Jurkat, Clone E6-1 (cell line): Measurements from ENCODE around the gene FOXK2.
A peak's percentile ranks its signal among the peaks of the same experiment; 100 is the strongest.
"Not testable (repeated sequence)": the region's sequence is repeated elsewhere in the genome, so short reads cannot be mapped to it uniquely, and the experiment has no call there.

ENCODE experiments used
- DNase-seq: peaks from one replicate; pipeline ENCODE4 v3.0.0-alpha.2; 2011; ENCODE audit warnings: low read depth, low spot score
- H3K4me3 ChIP-seq: 2 replicates; pipeline ENCODE4 v1.5.1; 2011; ENCODE audit warnings: mild to moderate bottlenecking, low read length, control low read depth, moderate library complexity

Gene FOXK2

DNA sequence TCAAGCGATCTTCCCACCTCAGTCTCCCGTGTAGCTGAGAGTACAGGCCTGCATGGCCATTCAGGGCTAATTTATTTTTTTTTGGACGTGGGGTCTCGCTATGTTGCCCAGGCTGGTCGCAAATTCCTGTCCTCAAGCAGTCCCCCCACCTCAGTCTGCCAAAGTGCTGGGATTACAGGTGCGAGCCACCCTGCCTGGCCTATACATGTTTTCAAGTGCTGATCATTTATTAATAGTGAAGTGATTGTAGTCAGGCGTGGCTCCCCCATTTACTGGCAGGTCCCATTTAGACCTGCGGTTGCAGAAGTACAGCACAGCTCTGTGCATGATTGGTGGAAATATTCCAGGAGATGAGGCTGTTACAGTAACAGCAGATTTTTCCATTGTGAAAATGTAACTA is 8.4 kb downstream of the FOXK2 start:
- DNase-seq, result no peak
- no peak overlapping the region for H3K4me3 ChIP-seq

GRCh38 chr17:82528484-82529265 is 9.1 kb downstream of the FOXK2 start:
- no peak overlapping the region for H3K4me3 ChIP-seq
- DNase-seq, result no peak

GRCh38 chr17:82529914-82530300 is 10.4 kb downstream of the FOXK2 start:
- DNase-seq, result no peak
- H3K4me3 ChIP-seq, result no peak overlapping the region

DNA sequence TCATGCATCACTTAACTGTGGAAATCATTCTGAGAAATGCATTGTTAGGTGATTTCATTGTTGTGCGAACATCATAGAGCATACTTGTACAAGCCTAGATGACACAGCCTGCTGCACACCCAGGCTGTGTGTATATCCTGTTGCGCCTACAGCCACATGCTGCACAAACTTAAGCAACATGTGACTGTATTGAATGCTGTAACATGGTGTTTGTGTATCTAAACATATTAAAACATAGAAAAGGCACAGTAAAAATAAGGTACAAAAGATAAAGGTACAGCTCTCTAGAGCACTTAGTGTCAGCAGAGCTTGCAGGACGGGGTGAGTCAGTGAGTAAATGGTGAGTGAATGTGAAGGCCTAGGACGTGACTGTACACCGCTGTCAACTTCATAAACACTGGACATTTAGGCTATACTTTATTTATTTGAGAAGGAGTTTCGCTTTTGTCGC is 11.9 kb downstream of the FOXK2 start:
- DNase-seq, result no peak
- H3K4me3 ChIP-seq, result no peak overlapping the region

GRCh38 chr17:82534401-82534812 is 14.9 kb downstream of the FOXK2 start:
- DNase-seq, result no peak
- no peak overlapping the region for H3K4me3 ChIP-seq

GRCh38 chr17:82536512-82537201 is 17.1 kb downstream of the FOXK2 start:
- DNase-seq, result no peak

GRCh38 chr17:82537228-82537627 is 17.7 kb downstream of the FOXK2 start:
- not testable (repeated sequence) for H3K4me3 ChIP-seq, DNase-seq

More at GRCh38 chr17:82536512-82537201, 17.1 kb downstream of the FOXK2 start:
- no peak overlapping the region for H3K4me3 ChIP-seq

- not testable (repeated sequence) for H3K4me3 ChIP-seq, DNase-seq
Measured at GRCh38 chr17:82539076-82539475, 19.5 kb downstream of the FOXK2 start.

DNA sequence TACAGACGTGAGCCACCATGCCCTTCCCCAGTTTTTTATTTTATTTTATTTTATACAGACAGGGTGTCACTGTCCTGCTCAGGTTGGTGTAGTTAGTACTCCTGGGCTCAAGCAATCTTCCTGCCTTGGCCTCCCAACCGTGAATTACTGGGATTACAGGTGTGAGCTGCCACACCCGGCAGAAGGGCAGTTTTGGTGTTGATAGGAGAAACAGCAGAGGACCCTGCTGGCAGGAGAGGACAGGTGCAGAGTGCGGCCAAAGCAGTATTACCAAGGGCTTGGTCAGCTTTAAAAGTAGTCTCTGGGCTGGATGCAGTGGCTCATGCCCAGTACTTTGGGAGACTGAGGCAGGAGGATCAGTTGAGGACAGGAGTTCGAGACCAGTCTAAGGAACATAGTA is 22.9 kb downstream of the FOXK2 start:
- DNase-seq, result no peak
- H3K4me3 ChIP-seq, result no peak overlapping the region

GRCh38 chr17:82544431-82545070 is 25.0 kb downstream of the FOXK2 start:
- DNase-seq, result no peak
- H3K4me3 ChIP-seq, result no peak overlapping the region

DNA sequence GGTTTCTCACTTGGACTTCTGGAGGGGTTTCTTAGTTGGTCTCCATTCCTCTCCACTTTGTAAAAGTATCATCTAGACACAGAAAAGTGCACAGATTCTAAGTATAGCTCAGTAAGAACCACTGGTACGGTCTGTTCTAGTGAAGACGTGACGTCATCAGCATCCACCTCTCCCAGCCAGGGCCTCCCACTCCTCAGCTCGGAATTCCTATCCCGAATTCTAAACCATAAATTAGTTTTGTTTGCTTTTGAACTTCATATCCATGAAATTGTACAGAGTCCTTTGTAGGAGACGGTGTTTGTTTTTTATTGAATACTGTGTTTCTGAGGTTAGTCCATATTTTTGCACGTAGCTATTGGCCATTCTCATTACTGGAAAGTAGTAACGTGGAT is 25.5 kb downstream of the FOXK2 start:
- DNase-seq, result no peak
- H3K4me3 ChIP-seq, result no peak overlapping the region

DNA sequence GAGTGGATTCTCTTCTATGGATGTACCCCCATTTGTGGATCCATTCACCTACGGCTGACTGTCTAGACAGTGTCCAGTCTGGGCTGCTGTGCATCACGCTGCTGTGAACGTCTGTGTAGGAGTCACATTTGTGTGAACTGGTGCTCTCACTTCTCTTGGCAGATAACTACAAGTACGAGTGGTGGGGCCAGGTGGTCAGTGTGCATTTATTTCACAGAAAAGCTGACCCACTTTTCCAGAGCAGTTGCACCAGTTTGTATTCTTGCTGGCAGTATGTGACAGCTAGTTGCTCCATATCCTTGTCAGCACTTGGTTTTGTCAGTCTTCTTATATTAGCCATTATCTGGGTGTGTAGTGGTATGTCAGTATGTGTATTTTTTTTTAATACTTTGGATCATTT is 28.4 kb downstream of the FOXK2 start:
- no peak for DNase-seq
- no peak overlapping the region for H3K4me3 ChIP-seq

DNA sequence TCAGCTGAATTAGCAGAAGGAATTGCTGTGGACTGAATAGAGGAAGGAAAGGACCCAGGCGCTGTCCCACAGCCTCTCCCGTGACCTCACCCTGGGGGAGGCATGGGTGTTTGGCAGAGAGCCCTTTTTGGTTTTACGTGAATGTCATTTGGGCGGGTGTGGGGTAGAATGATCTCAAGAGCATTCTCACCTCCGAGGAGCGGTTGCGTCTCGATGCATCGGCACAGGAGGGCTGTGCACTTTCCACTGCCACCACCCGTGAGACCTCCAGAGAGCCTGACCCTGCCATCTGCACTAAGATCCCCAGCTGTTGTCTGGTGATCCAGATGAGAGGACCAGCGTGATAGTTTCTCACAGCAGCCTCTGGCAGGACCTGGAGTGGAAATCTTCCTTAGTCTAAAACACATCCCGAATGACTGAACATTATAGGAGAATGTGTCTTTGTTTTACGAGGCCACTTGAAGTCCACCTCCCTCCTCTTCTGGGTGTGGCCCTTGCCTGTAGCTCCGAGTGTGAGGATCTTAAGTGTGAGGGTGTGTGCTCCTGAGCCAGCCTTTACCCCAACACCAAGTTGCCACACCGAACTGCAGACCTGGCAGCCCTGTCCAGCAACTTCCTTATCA is 29.3 kb downstream of the FOXK2 start:
- no peak overlapping the region for H3K4me3 ChIP-seq
- DNase-seq, result no peak

DNA sequence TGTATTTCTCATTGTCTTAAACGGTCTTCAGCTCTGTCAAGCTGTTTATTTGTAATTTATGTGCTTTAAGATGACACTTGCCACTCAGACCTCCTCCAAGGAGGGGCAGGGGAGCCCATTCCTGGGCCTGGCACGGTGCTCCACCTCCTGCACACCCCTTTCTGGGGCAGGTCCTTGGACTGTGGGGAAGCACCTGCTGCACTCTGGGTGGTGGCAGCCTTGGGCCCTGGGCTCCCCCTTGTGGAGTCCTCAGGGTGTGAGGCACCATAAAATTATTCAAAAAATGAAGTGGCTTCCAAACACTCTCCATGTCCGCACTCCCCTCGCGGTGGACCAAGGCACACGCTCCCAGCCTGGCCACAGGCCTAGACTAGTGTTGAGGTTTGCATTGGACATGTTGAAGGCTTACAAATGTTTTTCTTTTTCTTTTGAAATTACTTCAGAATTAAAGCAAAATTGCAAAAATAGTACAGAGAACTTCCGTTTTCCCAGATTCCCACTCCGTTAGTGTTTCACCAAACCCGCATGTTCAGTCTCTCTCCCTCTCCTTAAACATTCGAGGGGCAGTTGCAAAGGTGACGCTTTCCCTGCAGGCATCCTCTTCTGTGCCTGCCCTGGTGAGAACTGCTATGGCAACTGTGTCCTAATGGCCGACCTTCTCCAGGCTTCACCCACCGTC is 32.4 kb downstream of the FOXK2 start:
- DNase-seq, result peak; percentile 50
- no peak overlapping the region for H3K4me3 ChIP-seq

- no peak overlapping the region for H3K4me3 ChIP-seq
- no peak for DNase-seq
Measured at GRCh38 chr17:82552580-82552979, 33.0 kb downstream of the FOXK2 start.

GRCh38 chr17:82553210-82553930 is 33.8 kb downstream of the FOXK2 start:
- DNase-seq, result no peak
- H3K4me3 ChIP-seq, result no peak overlapping the region

GRCh38 chr17:82557510-82557909 is 38.0 kb downstream of the FOXK2 start:
- H3K4me3 ChIP-seq, DNase-seq: not testable (repeated sequence)

GRCh38 chr17:82559566-82560251 is 40.2 kb downstream of the FOXK2 start:
- H3K4me3 ChIP-seq, result peak overlapping the region; percentile 27
- DNase-seq, result peak; percentile 32
